ENCODE results near the gene RAP2A.

RAP2A gene

GRCh38 chr13:97387890-97388289, 46.1 kb upstream of the RAP2A start:
- H3F3A ChIP-seq (ENCODE audit: insufficient read depth): no peaks in the 10 kb centered on the region
- no peaks in the 10 kb centered on the region for H3K9me3 ChIP-seq (ENCODE audit: insufficient read depth, low read length)
- no peak overlapping the region for H2AFZ ChIP-seq (ENCODE audit: low read depth, low read length, severe bottlenecking)
- no peaks in the 10 kb centered on the region for H3K27me3 ChIP-seq (ENCODE audit: low read length)
- no peak for TF ChIP-seq CTCF (IDR thresholded peaks at IDR 0.05; ENCODE audit: insufficient read depth, low read length, poor library complexity, severe bottlenecking)
- no peak for TF ChIP-seq EZH2phosphoT487 (conservative IDR thresholded peaks at IDR 0.05; ENCODE audit: low read length)
- no peaks in the 10 kb centered on the region for H3K9me2 ChIP-seq (replicated peaks; ENCODE audit: insufficient read depth, low read length)
- no peaks in the 10 kb centered on the region for H4K20me1 ChIP-seq (ENCODE audit: low read depth, low read length)
- H3K27ac ChIP-seq (ENCODE audit: low read depth, low read length): no peak overlapping the region
- H3K36me3 ChIP-seq (ENCODE audit: low read length): peaks cover 3% of the 10 kb centered on the region; the same call in 1 of the 2 replicates
- H3K4me2 ChIP-seq (ENCODE audit: low read depth, low read length, poor library complexity, severe bottlenecking): no peak overlapping the region
- H3K4me3 ChIP-seq (ENCODE audit: insufficient read depth, low read length, poor library complexity, severe bottlenecking): no peak overlapping the region
- no peaks in the 10 kb centered on the region for H3K79me2 ChIP-seq (ENCODE audit: insufficient read depth, low read length)
- no peak overlapping the region for H3K9ac ChIP-seq (ENCODE audit: low read length)

- Histone ChIP-seq H3K36me3 (ENCODE audit: low read length) (peaks cover 3% of the 10 kb centered on the region; the same call in 1 of the 2 replicates), H3K9me2 (replicated peaks; ENCODE audit: insufficient read depth, low read length) (no peaks in the 10 kb centered on the region), H3K79me2 (ENCODE audit: insufficient read depth, low read length) (no peaks in the 10 kb centered on the region), H2AFZ (ENCODE audit: low read depth, low read length, severe bottlenecking) (no peak overlapping the region), H3F3A (ENCODE audit: insufficient read depth) (no peaks in the 10 kb centered on the region), H3K9me3 (ENCODE audit: insufficient read depth, low read length) (no peaks in the 10 kb centered on the region), H3K9ac (ENCODE audit: low read length) (no peak overlapping the region), H4K20me1 (ENCODE audit: low read depth, low read length) (no peaks in the 10 kb centered on the region), H3K27ac (ENCODE audit: low read depth, low read length) (no peak overlapping the region), H3K4me2 (ENCODE audit: low read depth, low read length, poor library complexity, severe bottlenecking) (no peak overlapping the region), H3K4me3 (ENCODE audit: insufficient read depth, low read length, poor library complexity, severe bottlenecking) (no peak overlapping the region), H3K27me3 (ENCODE audit: low read length) (no peaks in the 10 kb centered on the region)
- TF ChIP-seq CTCF (IDR thresholded peaks at IDR 0.05; ENCODE audit: insufficient read depth, low read length, poor library complexity, severe bottlenecking): no peak
- TF ChIP-seq EZH2phosphoT487 (conservative IDR thresholded peaks at IDR 0.05; ENCODE audit: low read length): no peak
Observed at GRCh38 chr13:97388373-97388772, 45.6 kb upstream of the RAP2A start.

- Histone ChIP-seq H4K20me1 (ENCODE audit: low read depth, low read length) (no peaks in the 10 kb centered on the region), H2AFZ (ENCODE audit: low read depth, low read length, severe bottlenecking) (no peak overlapping the region), H3K4me3 (ENCODE audit: insufficient read depth, low read length, poor library complexity, severe bottlenecking) (no peak overlapping the region), H3K9me3 (ENCODE audit: insufficient read depth, low read length) (no peaks in the 10 kb centered on the region), H3K9ac (ENCODE audit: low read length) (no peak overlapping the region), H3K79me2 (ENCODE audit: insufficient read depth, low read length) (no peaks in the 10 kb centered on the region), H3K27ac (ENCODE audit: low read depth, low read length) (no peak overlapping the region), H3K9me2 (replicated peaks; ENCODE audit: insufficient read depth, low read length) (no peaks in the 10 kb centered on the region), H3K4me2 (ENCODE audit: low read depth, low read length, poor library complexity, severe bottlenecking) (no peak overlapping the region), H3K27me3 (ENCODE audit: low read length) (no peaks in the 10 kb centered on the region), H3K36me3 (ENCODE audit: low read length) (peaks cover 3% of the 10 kb centered on the region; the same call in 1 of the 2 replicates), H3F3A (ENCODE audit: insufficient read depth) (no peaks in the 10 kb centered on the region)
- TF ChIP-seq CTCF (IDR thresholded peaks at IDR 0.05; ENCODE audit: insufficient read depth, low read length, poor library complexity, severe bottlenecking) (no peak), EZH2phosphoT487 (conservative IDR thresholded peaks at IDR 0.05; ENCODE audit: low read length) (no peak)
Observed at GRCh38 chr13:97390941-97391600, 42.9 kb upstream of the RAP2A start.

All from SU-DHL-6 (cell line).